ENCODE results near the gene CARS1. TPM values are rescaled to one million over a fixed set of nuclear protein-coding genes. Genes with fewer than 3 reads are reported as not detected.

CARS1 gene
- total and polyA plus RNA-seq, 2 experiments from 2014 or later, result 72.9 to 95.9 TPM

DNA sequence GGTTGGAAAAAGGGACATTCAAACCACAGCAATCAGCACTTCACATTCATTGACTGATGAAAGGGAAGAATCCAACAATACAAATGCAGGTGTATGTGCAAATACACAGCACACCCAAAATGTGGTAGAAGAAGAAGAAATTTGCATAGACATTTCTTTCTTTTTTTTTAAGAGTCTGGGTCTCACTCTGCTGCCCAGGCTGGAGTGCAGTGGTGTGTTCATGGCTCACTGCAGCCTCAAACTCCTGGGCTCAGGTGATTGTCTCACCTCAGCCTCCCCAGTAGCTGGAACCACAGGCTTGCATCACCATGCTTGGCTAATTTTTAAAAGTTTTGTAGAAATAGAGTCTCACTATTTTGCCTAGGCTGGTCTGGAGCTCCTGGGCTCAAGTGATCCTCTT is 21.9 kb downstream of the CARS1 start:
- H3K4me1 ChIP-seq (ENCODE audit: insufficient read depth), result no peaks in the 10 kb centered on the region
- H3K36me3 ChIP-seq (ENCODE audit: insufficient read depth), result peaks cover 65% of the 10 kb centered on the region
- H3K27me3 Mint-ChIP-seq (ENCODE audit: insufficient read depth, low read depth, poor library complexity), result peaks cover 4% of the 10 kb centered on the region
- H3K9me3 Mint-ChIP-seq, result no peaks in the 10 kb centered on the region
- H3K4me2 ChIP-seq, result no peak overlapping the region
- H3K27me3 ChIP-seq (ENCODE audit: insufficient read depth), result no peaks in the 10 kb centered on the region
- H3K36me3 Mint-ChIP-seq (ENCODE audit: low read depth), result peaks cover 89% of the 10 kb centered on the region
- no peaks in the 10 kb centered on the region for H3K4me1 Mint-ChIP-seq
- H3K79me2 ChIP-seq (replicated peaks; ENCODE audit: insufficient read depth), result peaks cover 57% of the 10 kb centered on the region
- DNase-seq (ENCODE audit: low spot score), result no peak
- H2AFZ ChIP-seq, result no peak overlapping the region
- peaks cover 18% of the 10 kb centered on the region for H3F3A ChIP-seq (replicated peaks; ENCODE audit: low read depth)
- no peak overlapping the region for H3K4me3 Mint-ChIP-seq
- H4K20me1 ChIP-seq (replicated peaks; ENCODE audit: insufficient read depth), result peaks cover 43% of the 10 kb centered on the region
- H3K4me3 ChIP-seq, result no peak overlapping the region
- no peak overlapping the region for H3K27ac ChIP-seq (ENCODE audit: low read depth)
- no peak for ATAC-seq
- no peak overlapping the region for H3K27ac Mint-ChIP-seq
- H3K9me2 ChIP-seq (ENCODE audit: insufficient read depth), result no peaks in the 10 kb centered on the region
- no peak for TF ChIP-seq ZNF114 (CRISPR knock-in tag; IDR thresholded peaks at IDR 0.05)
- TF ChIP-seq, protein P1, sequence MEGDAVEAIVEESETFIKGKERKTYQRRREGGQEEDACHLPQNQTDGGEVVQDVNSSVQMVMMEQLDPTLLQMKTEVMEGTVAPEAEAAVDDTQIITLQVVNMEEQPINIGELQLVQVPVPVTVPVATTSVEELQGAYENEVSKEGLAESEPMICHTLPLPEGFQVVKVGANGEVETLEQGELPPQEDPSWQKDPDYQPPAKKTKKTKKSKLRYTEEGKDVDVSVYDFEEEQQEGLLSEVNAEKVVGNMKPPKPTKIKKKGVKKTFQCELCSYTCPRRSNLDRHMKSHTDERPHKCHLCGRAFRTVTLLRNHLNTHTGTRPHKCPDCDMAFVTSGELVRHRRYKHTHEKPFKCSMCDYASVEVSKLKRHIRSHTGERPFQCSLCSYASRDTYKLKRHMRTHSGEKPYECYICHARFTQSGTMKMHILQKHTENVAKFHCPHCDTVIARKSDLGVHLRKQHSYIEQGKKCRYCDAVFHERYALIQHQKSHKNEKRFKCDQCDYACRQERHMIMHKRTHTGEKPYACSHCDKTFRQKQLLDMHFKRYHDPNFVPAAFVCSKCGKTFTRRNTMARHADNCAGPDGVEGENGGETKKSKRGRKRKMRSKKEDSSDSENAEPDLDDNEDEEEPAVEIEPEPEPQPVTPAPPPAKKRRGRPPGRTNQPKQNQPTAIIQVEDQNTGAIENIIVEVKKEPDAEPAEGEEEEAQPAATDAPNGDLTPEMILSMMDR (conservative IDR thresholded peaks at IDR 0.05; ENCODE audit: low read depth in 2 of 2), result no peak
- TF ChIP-seq, protein P2, sequence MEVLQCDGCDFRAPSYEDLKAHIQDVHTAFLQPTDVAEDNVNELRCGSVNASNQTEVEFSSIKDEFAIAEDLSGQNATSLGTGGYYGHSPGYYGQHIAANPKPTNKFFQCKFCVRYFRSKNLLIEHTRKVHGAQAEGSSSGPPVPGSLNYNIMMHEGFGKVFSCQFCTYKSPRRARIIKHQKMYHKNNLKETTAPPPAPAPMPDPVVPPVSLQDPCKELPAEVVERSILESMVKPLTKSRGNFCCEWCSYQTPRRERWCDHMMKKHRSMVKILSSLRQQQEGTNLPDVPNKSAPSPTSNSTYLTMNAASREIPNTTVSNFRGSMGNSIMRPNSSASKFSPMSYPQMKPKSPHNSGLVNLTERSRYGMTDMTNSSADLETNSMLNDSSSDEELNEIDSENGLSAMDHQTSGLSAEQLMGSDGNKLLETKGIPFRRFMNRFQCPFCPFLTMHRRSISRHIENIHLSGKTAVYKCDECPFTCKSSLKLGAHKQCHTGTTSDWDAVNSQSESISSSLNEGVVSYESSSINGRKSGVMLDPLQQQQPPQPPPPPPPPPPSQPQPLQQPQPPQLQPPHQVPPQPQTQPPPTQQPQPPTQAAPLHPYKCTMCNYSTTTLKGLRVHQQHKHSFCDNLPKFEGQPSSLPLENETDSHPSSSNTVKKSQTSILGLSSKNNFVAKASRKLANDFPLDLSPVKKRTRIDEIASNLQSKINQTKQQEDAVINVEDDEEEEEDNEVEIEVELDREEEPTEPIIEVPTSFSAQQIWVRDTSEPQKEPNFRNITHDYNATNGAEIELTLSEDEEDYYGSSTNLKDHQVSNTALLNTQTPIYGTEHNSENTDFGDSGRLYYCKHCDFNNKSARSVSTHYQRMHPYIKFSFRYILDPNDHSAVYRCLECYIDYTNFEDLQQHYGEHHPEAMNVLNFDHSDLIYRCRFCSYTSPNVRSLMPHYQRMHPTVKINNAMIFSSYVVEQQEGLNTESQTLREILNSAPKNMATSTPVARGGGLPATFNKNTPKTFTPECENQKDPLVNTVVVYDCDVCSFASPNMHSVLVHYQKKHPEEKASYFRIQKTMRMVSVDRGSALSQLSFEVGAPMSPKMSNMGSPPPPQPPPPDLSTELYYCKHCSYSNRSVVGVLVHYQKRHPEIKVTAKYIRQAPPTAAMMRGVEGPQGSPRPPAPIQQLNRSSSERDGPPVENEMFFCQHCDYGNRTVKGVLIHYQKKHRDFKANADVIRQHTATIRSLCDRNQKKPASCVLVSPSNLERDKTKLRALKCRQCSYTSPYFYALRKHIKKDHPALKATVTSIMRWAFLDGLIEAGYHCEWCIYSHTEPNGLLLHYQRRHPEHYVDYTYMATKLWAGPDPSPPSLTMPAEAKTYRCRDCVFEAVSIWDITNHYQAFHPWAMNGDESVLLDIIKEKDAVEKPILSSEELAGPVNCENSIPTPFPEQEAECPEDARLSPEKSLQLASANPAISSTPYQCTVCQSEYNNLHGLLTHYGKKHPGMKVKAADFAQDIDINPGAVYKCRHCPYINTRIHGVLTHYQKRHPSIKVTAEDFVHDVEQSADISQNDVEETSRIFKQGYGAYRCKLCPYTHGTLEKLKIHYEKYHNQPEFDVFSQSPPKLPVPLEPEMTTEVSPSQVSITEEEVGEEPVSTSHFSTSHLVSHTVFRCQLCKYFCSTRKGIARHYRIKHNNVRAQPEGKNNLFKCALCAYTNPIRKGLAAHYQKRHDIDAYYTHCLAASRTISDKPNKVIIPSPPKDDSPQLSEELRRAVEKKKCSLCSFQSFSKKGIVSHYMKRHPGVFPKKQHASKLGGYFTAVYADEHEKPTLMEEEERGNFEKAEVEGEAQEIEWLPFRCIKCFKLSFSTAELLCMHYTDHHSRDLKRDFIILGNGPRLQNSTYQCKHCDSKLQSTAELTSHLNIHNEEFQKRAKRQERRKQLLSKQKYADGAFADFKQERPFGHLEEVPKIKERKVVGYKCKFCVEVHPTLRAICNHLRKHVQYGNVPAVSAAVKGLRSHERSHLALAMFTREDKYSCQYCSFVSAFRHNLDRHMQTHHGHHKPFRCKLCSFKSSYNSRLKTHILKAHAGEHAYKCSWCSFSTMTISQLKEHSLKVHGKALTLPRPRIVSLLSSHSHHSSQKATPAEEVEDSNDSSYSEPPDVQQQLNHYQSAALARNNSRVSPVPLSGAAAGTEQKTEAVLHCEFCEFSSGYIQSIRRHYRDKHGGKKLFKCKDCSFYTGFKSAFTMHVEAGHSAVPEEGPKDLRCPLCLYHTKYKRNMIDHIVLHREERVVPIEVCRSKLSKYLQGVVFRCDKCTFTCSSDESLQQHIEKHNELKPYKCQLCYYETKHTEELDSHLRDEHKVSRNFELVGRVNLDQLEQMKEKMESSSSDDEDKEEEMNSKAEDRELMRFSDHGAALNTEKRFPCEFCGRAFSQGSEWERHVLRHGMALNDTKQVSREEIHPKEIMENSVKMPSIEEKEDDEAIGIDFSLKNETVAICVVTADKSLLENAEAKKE (CRISPR knock-in tag; IDR thresholded peaks at IDR 0.05), result no peak
- no peak for TF ChIP-seq STAT1 (IDR thresholded peaks at IDR 0.05; ENCODE audit: unreplicated experiment)
- TF ChIP-seq POLR2AphosphoS5 (IDR thresholded peaks at IDR 0.05; ENCODE audit: low read depth), result no peak

All from GM23338 (cell line).